Activated T-helper 17 cell treated with anti-CD3 and anti-CD28 coated beads, Interleukin-2, amount 50 U/mL, for 72 hours (primary cell): ENCODE results near the gene FLOT1. TPM values are rescaled to one million over a fixed set of nuclear protein-coding genes. Genes with fewer than 3 reads are reported as not detected.
"Not testable (repeated sequence)": the region's sequence is repeated elsewhere in the genome, so short reads cannot be mapped to it uniquely, and the experiment has no call there.

Experiments used
- ATAC-seq: fragments of 150-1000 bp; cut with Tn5 transposase; replicated peaks from 2 replicates; pipeline ENCODE4 v1.10.0; 2021; ENCODE audit warnings: mild to moderate bottlenecking, moderate library complexity
- H3K27ac Mint-ChIP-seq: one replicate; pipeline ENCODE4 v1.8.0; 2022; ENCODE audit warnings: mixed read lengths
- H3K27me3 Mint-ChIP-seq: one replicate; pipeline ENCODE4 v1.8.0; 2022; ENCODE audit warnings: mixed read lengths
- H3K36me3 Mint-ChIP-seq: one replicate; pipeline ENCODE4 v1.8.0; 2022; ENCODE audit warnings: low read depth, mild to moderate bottlenecking, mixed read lengths
- H3K4me1 Mint-ChIP-seq: one replicate; pipeline ENCODE4 v1.8.0; 2022; ENCODE audit warnings: mixed read lengths
- H3K4me3 Mint-ChIP-seq: one replicate; pipeline ENCODE4 v1.8.0; 2022; ENCODE audit warnings: mild to moderate bottlenecking, mixed read lengths
- H3K9me3 Mint-ChIP-seq: one replicate; pipeline ENCODE4 v1.8.0; 2022; ENCODE audit warnings: mixed read lengths
- total RNA-seq, 2 donors: library from RNA; stranded (reverse); gene quantifications; one replicate each; pipeline ENCODE4 v1.2.3, GENCODE V29; 2022

The FLOT1 gene
- total RNA-seq, 2 donors from 2014 or later, result 152 to 161 TPM

DNA sequence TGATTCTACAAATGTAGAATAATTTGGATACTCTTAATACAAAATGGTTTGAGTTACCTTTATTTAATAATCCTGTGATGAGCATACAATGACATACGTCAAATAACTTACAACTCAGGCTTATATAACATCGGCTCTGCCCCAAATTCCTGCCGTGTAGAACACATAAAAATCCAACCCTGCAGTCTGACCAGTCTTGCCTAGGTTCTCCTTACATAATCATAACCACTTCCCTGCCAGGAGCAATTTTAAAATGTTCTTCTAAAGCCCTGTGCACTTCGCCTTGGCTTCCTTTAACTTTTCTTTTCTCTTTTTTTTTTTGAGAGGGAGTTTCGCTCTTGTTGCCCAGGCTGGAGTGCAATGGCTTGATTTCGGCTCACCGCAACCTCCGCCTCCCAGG, 18.1 kb upstream of the FLOT1 start:
- ATAC-seq, result no peak
- Mint-ChIP-seq H3K27me3 (no peaks in the 10 kb centered on the region), H3K4me3 (no peak overlapping the region), H3K4me1 (peaks cover 31% of the 10 kb centered on the region), H3K9me3 (no peaks in the 10 kb centered on the region), H3K36me3 (no peaks in the 10 kb centered on the region), H3K27ac (peak overlapping the region; percentile 70)

DNA sequence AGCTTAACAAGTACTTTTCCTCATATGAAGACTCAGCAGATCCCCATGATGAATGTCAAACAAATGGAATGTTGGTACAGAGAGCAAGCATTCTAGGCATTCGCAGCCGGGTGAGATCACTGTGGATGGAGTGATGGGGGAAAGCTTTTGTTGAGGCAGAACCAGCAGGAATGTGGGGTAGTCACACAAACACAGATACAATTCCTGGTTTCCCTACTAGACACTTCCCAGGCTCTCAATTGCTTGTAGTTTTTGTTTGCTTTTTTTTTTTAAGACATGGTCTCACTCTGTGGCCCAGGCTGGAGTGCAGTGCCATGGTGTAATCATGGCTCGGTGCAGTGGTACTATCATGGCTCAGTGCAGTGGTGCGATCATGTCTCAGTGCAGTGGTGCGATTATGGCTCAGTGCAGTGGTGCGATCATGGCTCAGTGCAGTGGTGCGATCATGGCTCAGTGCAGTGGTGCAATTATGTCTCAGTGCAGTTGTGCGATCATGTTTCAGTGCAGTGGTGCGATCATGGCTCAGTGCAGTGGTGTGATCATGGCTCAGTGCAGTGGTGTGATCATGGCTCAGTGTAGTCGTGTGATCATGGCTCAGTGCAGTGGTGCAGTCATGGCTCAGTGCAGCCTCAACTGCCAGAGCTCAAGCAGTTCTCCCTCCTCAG, 17.2 kb upstream of the FLOT1 start:
- Mint-ChIP-seq H3K4me1 (peaks cover 31% of the 10 kb centered on the region), H3K9me3 (no peaks in the 10 kb centered on the region), H3K27me3 (no peaks in the 10 kb centered on the region), H3K27ac (no peak overlapping the region), H3K4me3 (no peak overlapping the region), H3K36me3 (no peaks in the 10 kb centered on the region)
- no peak for ATAC-seq

DNA sequence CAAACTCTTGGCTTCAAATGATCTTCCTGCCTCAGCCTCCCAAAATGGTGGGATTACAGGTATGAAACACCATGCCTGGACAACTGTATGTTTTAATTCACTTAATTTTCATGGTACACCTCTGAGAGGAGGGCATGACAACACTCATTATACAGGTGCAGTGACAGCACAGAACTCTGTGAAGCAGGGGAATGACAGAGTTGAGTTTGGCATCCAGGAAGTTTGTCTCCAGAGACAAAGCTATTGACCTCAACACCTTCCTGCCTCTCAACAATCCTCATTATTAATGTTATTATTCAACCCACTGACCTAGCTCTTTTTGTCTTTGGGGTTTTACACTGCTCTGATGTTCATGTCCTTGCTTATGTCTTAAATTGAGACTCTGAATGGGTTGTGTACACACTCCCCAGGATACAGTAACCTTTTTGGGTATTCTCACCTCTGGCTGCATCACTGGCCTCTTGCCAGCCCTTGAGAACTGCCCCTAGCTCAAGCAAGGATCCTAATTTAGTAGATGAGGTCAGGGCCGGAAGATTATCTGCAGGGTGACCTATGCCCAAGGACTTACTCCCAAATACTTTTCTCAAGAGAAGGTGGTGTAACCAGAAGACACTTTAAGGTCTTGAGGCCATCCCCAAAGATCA, 14.9 kb upstream of the FLOT1 start:
- no peak for ATAC-seq
- Mint-ChIP-seq H3K27ac (no peak overlapping the region), H3K9me3 (no peaks in the 10 kb centered on the region), H3K4me3 (no peak overlapping the region), H3K27me3 (no peaks in the 10 kb centered on the region), H3K4me1 (peaks cover 21% of the 10 kb centered on the region), H3K36me3 (no peaks in the 10 kb centered on the region)

DNA sequence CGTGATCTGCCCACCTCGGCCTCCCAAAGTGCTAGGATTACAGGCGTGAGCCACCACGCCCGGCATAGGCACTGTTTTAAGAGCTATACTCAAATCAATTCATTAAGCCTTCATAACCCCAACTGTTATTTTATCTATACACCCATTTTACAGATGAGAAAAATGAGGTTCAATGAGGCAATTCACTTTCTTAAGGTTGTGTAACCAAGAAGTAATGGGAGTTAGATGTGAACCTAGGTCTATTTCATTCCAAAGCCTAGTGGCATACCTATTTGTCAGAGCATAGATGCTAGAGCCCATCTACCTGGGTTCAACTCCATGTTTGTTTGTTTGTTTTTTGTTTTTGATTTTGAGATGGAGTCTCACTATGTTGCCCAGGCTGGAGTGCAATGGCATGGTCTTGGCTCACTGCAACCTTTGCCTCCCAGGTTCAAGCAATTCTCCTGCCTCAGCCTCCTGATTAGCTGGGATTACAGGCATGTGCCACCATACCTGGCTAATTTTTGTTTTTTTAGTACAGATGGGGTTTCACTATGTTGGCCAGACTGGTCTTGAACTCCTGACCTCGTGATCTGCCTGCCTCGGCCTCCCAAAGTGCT, 14.0 kb upstream of the FLOT1 start:
- H3K27me3 Mint-ChIP-seq, H3K36me3 Mint-ChIP-seq, H3K9me3 Mint-ChIP-seq, H3K4me3 Mint-ChIP-seq, H3K27ac Mint-ChIP-seq, ATAC-seq: not testable (repeated sequence)
- H3K4me1 Mint-ChIP-seq, result peaks cover 20% of the 10 kb centered on the region

DNA sequence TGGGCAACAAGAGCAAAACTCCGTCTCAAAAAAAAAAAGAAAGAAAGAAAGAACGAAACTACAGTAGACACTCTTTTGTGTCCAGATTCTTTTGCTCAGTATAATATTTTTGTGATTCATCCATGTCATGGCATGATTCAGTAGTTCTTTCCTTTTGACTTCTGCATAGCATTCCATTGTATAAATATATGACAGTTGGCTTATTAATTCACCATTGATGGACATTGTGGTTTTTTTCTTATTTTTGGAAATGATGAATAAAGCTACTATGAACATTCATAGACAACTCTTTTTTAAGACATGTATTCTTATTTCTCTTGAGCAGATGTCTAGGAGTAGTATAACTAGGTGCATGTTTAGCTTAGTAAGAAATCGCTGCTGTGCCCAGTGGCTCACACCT, 12.1 kb upstream of the FLOT1 start:
- no peaks in the 10 kb centered on the region for H3K27me3 Mint-ChIP-seq
- H3K4me3 Mint-ChIP-seq, result no peak overlapping the region
- no peaks in the 10 kb centered on the region for H3K36me3 Mint-ChIP-seq
- ATAC-seq, result peak; percentile 44
- peaks cover 22% of the 10 kb centered on the region for H3K4me1 Mint-ChIP-seq
- H3K9me3 Mint-ChIP-seq, result no peaks in the 10 kb centered on the region
- no peak overlapping the region for H3K27ac Mint-ChIP-seq

DNA sequence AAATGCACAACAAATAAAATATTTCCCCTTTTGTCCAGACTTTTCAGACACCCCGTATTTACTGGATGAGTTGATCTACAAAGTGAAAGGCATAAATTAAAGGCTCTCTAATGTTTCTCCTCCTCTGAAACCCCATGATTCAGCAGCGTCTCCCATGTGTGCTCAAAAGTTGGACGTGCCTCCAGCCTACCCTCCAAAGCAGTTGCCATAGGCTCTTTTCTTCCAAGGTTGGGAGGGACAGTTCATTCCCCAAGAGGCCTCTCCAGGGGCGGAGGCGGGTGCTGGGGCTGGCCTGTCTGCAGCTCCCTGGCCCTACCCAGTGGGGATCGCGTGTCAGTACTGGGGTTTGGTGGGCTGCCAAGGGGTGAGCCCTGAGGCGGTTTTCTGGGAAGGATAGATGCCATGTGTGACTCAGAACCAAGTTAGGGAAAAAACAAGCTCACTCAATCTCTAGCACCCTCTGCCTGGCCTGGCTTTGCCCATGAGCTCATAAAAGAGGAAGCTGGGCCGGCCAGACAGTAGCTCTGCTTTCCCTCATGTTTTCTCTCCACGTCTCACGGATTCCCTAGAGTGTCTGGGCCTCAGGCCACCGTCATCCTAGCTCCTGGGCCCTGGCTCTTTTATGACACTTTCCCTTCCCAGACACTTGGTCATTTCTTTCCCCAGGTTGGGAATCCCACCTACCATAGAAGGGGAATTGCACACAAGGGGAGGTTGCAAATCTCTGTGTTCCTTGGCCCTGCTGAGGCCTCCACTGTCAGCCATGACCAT, 9.9 kb upstream of the FLOT1 start:
- peak; percentile 51 for ATAC-seq
- Mint-ChIP-seq H3K36me3 (no peaks in the 10 kb centered on the region), H3K9me3 (no peaks in the 10 kb centered on the region), H3K4me3 (no peak overlapping the region), H3K27me3 (no peaks in the 10 kb centered on the region), H3K27ac (no peak overlapping the region), H3K4me1 (peaks cover 28% of the 10 kb centered on the region)

DNA sequence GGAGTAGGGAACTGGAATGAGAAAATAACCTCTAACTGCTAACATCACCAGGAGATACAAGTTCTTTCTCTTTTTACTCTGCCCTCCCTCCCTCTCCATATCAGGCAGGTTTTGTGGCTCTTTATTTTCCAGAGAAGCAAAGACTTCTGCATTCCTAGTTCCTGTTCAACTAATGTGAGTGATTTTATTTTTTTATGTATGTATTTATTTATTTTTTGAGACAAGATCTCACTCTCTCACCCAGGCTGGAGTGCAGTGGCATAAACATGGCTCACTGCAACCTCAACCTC, 7.8 kb upstream of the FLOT1 start:
- H3K4me1 Mint-ChIP-seq, result peaks cover 31% of the 10 kb centered on the region
- H3K27me3 Mint-ChIP-seq, result no peaks in the 10 kb centered on the region
- H3K9me3 Mint-ChIP-seq, result no peaks in the 10 kb centered on the region
- H3K4me3 Mint-ChIP-seq, result no peak overlapping the region
- no peak overlapping the region for H3K27ac Mint-ChIP-seq
- H3K36me3 Mint-ChIP-seq, result no peaks in the 10 kb centered on the region
- no peak for ATAC-seq

DNA sequence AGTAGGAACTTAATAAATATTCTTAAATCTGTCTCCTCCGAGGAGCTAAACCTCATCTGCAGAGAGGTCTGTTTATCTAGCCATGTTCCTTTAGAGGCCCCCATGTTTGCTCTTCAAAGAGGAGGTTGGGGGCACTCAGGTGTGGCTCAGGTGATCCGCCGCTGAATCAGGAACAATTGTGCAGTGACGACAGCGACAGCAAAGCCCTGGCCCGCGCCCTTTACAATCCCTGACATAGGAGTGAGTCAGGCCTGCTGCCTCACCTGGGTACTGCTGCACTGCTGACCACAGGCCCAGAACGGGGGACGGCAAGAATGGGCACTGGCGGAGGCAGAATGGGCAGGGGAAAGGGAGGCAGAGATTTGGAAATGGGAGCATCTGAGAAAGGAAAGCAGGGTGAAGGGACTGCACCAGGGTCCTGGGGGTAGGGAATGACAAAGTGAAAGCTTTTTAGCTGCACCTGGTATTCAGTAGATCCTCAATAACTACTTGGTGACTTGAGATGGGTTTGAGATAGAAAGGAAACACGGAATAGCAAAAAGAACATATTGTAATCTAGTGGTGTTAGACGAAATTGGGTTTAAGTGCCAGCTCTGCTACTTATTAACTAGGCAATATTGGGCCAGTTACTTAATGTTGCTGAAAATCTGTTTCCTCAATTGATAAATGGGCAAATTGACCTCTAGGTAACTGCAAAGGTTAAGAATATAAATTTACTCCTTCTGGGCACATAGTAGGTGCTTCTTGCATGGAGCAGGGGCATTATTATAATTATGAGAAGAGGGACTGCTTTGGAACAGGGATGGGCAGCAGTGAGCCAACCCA, 7.3 kb upstream of the FLOT1 start:
- peak; percentile 37 for ATAC-seq

DNA sequence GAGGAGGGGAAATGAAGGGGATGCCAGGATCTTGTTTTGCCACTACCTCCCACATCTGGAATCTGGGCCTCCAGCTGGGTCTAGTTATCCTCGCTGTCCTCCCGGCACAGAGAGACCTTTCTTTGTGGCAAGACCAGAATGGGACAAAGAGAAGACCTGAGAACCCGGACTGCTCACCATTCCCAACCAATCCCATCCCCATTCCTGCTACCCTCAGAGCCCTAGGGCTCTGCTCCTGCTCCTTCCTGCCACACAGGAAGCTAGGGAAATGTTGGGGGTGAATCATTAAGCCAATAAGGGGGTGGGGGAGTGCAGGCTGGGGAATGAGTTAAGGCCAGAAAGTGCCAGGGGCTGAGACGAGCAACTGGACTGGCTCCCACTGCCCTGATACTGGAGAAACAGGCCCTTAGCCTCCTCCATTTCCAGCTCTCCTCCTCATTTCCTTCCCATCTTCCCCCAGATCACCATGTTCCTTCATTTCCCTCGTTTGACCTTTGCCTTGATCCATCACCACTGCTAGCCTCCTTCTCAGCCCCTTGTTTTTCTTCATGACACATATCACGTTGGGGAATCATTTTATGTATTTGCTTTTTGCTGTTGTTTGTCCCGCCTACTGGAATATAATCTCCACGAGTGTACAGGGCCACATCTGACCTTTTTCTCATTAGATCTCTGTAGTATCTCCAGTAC, 6.5 kb upstream of the FLOT1 start:
- Mint-ChIP-seq H3K9me3 (no peaks in the 10 kb centered on the region), H3K4me3 (no peak overlapping the region), H3K27ac (peak overlapping the region; percentile 12), H3K27me3 (no peaks in the 10 kb centered on the region), H3K4me1 (peaks cover 35% of the 10 kb centered on the region), H3K36me3 (peaks cover 13% of the 10 kb centered on the region)
- no peak for ATAC-seq

More for the DNA sequence above, 7.3 kb upstream of the FLOT1 start:
- no peak overlapping the region for H3K4me3 Mint-ChIP-seq
- peaks cover 35% of the 10 kb centered on the region for H3K4me1 Mint-ChIP-seq
- H3K9me3 Mint-ChIP-seq, result no peaks in the 10 kb centered on the region
- no peaks in the 10 kb centered on the region for H3K27me3 Mint-ChIP-seq
- peak overlapping the region; percentile 12 for H3K27ac Mint-ChIP-seq
- peaks cover 5% of the 10 kb centered on the region for H3K36me3 Mint-ChIP-seq

DNA sequence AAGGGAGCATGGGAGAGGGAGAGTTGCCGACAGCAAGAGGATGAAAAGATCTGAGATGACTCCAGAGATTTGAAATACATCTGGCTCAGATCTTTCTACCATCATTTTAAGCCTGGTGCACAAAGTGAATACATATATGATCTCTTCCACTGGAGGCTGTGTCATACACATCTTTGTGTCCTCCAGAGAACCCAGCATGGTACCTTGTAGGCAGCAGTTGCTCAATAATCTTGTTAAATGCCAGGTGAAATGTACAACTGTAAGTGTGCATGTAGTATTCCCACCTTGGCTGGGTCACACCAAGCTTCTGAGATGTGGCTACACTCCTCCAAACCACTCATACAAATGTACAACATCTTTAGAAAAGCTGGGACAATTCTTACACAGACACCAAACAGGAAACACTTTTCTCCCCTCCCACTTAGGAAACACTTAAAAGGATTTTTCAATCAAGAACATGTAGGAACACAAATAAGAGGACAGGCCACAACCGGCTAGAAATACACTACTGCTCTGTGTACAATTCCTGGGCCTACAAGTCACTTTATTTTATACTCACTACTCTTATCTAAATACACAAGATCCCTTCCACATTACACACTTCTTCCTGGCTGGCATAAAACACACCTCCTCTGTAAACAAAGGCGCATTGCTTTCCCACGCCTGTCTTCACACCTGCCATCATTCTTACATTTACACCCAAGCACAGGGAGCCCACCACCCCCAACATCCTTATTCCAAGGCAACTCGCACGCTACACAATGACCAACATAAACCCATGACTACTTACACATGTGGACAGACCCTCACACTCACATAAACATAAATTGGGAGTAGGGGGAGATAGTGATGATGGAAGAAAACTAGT, 5.6 kb upstream of the FLOT1 start:
- peaks cover 35% of the 10 kb centered on the region for H3K4me1 Mint-ChIP-seq
- H3K36me3 Mint-ChIP-seq, result peaks cover 21% of the 10 kb centered on the region
- H3K9me3 Mint-ChIP-seq, result no peaks in the 10 kb centered on the region
- H3K27me3 Mint-ChIP-seq, result no peaks in the 10 kb centered on the region
- H3K27ac Mint-ChIP-seq, result peak overlapping the region; percentile 23
- no peak for ATAC-seq
- H3K4me3 Mint-ChIP-seq, result no peak overlapping the region

DNA sequence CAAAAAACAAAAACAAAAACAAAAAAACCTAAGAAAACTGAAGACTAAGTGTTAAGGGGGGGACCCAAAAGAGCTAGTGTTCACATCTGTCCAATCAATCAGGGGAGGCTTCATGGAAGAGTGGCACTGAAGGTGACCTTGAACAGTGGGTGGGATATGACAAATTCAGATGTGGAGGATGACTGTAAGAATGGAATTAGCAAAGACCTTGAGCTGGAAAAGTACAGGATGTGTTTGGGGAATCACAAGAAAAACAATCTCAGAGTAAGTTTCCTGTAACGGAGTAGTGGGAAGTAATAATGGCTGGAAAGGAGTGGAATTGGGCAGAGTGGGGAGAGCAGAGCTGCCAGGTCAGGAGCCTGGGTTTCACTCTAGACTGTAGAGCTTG, 4.8 kb upstream of the FLOT1 start:
- H3K27ac Mint-ChIP-seq, result peak overlapping the region; percentile 23
- H3K9me3 Mint-ChIP-seq, result no peaks in the 10 kb centered on the region
- H3K4me1 Mint-ChIP-seq, result peaks cover 31% of the 10 kb centered on the region
- no peaks in the 10 kb centered on the region for H3K27me3 Mint-ChIP-seq
- H3K4me3 Mint-ChIP-seq, result no peak overlapping the region
- no peak for ATAC-seq
- peaks cover 30% of the 10 kb centered on the region for H3K36me3 Mint-ChIP-seq

DNA sequence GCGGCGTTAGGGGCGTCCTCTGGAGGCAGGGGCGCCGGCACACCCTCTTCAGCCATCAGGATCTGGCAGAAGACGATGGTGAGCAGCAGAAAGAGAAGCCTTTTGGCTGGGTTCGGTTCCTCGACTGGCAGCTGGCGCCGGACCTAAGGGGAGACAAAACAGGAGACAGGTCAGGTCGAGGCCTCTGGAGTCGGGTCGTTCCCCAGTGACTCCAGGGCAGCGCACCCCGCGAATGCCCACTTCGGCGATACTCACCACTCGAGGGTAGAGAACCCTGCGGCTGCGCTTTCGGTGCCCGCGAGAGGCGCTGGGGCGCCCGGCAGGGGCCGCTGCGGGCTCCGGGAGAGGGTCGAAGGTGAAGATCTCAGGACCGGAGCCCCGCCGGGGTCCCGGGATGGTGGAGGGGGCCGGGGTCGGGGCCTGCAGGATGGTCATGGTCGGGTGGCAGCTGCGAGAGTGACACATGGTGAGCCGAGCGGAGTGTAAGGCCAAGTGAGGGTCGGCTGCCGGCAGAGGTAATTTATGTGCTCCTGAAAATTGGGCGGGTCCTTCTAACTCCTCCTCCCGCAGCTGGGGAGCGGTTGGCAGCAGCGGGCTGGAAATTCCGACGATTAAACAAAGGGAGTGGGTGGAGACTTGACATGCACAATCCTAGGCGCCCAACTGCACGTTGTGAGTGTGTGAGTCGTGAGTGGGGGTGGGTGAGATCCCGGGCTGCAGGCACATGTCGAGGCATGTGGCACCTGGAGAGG, 1.7 kb upstream of the FLOT1 start, which contains the start of gene IER3:
Gene IER3 (minus strand): TSS at position 494 of the 752 bp plus-strand sequence. CDS start 29 bp downstream, at position 465.
- Mint-ChIP-seq H3K27me3 (no peaks in the 10 kb centered on the region), H3K9me3 (no peaks in the 10 kb centered on the region), H3K36me3 (peaks cover 60% of the 10 kb centered on the region), H3K4me3 (peak within 1 kb of the TSS; percentile 86), H3K4me1 (peaks cover 40% of the 10 kb centered on the region), H3K27ac (peak within 1 kb of the TSS; percentile 95)
- ATAC-seq, result peak; percentile 52
